HG02938 (cell line): Measurements from ENCODE around the gene NCKAP1.
A peak's percentile ranks its signal among the peaks of the same experiment; 100 is the strongest.

ENCODE experiments used
- ATAC-seq: cut with Tn5 transposase; IDR thresholded peaks from one replicate; pipeline ENCODE4 v1.9.1; 2021; ENCODE audit warnings: mild to moderate bottlenecking, moderate library complexity; ENCODE audit not compliant: unreplicated experiment

NCKAP1 gene

GRCh38 chr2:182951948-182952663 lies 86.2 kb downstream of the NCKAP1 start:
- peak; percentile 83 for ATAC-seq

DNA sequence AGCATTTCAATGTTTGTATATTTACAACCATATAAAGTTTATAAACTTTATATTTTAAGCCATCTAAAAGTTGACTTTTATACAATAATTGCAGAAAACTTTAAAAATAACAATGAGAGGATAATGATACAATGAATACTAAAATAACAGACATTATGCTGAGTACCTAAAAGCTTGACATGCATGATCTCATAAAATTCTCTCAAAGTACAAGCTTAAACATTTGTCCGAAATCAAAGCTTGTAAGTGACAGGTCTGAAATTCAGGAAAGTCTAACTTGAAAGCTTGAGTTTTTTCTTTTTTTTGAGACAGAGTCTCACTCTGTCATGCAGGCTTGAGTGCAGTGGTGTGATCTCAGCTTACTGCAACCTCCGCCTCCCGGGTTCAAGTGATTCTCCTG lies 87.7 kb downstream of the NCKAP1 start:
- ATAC-seq: no peak

- no peak for ATAC-seq
Observed at GRCh38 chr2:182949572-182950189, 88.6 kb downstream of the NCKAP1 start.

- no peak for ATAC-seq
Observed at GRCh38 chr2:182949052-182949451, 89.2 kb downstream of the NCKAP1 start.

- no peak for ATAC-seq
Observed at GRCh38 chr2:182946958-182947369, 91.3 kb downstream of the NCKAP1 start.

DNA sequence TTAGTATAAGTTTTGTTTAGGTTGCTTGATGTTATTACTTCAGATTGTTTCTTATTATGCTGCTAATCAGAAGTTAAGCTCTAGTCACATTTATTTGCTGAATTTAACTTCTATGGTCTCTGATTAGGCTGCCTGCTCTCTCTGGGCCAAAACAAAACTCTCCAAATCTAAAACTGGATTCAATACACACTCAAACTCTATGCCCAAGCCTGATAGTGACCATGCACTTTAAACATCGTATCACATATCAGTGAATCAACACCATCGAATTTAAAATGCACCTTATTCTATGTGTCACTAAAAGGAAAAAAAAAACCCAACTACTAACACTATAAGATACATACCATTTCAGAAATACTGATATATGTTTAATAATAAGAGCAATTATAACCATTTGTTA lies 94.9 kb downstream of the NCKAP1 start:
- ATAC-seq: no peak

- no peak for ATAC-seq
Observed at GRCh38 chr2:182942756-182943155, 95.5 kb downstream of the NCKAP1 start.

DNA sequence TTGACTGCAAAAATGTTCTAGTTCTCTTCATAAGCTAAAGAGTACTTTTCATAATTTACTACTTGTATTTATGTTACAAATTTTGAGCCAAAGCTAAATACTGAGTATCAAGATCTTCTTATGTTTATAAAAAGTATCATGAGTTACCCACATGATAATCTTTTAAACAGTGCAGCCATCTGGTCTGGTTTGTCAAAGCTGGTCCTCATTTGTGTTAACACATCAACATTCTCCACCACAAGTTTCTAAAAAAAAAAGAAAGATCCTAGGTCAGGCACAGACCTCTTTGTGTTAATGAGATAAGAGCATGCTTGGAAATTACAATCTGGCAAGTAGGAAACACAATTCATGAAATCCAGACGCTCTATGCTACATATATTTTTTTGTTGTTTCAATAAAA lies 96.3 kb downstream of the NCKAP1 start:
- no peak for ATAC-seq

- ATAC-seq: no peak
Observed at GRCh38 chr2:182941121-182941722, 97.0 kb downstream of the NCKAP1 start.

- ATAC-seq: no peak
Observed at GRCh38 chr2:182937870-182938269, 100.4 kb downstream of the NCKAP1 start.

DNA sequence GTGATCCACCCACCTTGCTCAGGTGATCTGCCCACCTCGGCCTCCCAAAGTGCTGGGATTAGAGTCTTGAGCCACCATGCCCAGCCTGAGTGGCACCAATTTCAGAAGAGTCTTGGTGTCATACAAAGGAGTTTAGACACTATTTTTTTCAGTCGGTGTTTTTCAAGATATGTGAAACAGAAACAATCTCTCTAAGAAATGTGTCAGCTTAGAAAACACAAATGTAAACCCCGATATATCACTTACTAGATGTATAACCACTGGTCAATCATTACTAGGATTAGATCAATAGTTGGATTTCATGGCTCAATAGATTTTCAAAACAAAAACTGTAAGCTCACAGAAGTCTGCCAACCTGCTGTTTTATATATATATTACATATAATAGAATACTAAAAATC lies 104.6 kb downstream of the NCKAP1 start:
- ATAC-seq: peak; percentile 87

- no peak for ATAC-seq
Observed at GRCh38 chr2:182929972-182930371, 108.3 kb downstream of the NCKAP1 start.

DNA sequence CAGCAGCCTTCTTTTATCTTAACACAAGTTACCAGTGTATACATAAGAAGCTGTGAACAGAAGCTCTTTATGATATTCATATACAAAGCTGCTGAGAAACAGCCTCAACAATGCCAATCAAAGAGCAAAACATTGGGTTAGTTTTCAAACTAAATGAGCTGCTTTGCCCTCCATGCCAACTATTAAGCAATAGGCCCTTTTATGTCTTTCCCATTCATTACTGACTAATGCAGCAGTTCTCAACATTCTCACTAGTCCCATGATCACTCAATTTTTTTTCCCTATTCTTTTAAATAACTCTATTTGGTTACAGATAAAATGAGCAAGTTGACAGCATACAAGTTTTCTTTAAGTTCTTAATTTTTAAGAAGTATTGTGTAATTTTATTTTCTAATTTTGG lies 114.0 kb downstream of the NCKAP1 start:
- ATAC-seq: no peak

- ATAC-seq: peak; percentile 60
Observed at GRCh38 chr2:182921234-182921633, 117.0 kb downstream of the NCKAP1 start.

DNA sequence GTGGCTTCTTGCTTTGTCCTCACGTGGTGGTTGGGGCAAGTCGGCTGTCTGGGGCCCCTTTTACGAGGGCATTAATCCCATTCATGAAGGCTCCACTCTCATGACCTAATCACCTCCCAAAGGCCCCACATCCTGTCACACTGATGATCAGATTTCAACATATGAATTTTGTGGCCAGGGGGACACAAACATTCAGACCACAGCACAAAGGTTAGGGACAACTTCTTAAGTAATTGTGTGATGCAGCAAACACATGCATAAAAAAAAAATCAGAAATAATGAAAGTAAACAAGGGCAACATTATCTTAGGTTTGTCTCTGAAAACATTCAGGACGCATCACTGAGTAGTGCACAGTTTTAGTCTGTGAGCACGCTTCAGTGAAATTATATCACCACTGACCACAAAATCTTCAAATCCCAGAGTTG lies 117.6 kb downstream of the NCKAP1 start:
- ATAC-seq: peak; percentile 80

DNA sequence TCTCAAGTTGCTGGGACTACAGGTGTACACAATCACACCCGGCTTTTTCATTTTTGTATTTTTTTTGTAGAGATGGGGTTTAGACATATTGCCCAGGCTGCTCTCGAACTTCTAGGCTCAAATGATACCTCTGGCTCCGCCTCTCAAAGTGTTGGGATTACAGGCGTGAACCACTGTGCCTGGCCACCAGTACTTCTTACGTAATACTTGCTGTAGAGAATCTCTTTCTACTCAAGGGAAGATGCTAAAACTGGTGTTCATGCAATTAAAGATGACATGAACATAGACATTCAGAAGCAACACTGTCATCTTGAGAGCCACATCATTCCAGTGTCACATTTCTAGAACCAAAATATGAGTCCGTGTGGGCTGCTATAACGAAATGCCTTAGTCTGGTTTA lies 118.2 kb downstream of the NCKAP1 start:
- no peak for ATAC-seq

- no peak for ATAC-seq
Observed at GRCh38 chr2:182918961-182919652, 119.2 kb downstream of the NCKAP1 start.

DNA sequence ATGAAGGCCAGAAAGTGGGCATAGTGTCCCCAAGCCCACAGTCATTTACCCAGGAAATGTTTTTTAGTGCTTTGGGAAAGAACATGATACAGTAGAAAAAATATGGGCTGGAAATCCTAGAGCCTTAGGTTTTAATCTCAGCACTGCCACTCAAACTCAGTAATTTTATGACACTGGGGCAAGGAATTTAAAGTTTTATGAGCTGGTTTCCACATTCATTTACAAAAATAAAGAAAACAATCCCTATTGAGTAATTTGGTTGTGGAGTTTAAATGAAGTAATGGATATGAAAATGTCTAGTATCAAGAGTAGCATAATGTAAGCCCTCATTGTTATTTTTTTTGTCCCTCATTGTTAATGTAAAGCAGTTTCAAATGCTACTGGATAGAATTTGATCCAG lies 120.3 kb downstream of the NCKAP1 start:
- ATAC-seq: no peak

- ATAC-seq: no peak
Observed at GRCh38 chr2:182916417-182916816, 121.8 kb downstream of the NCKAP1 start.

GRCh38 chr2:182915369-182916326 lies 122.6 kb downstream of the NCKAP1 start:
- no peak for ATAC-seq

DNA sequence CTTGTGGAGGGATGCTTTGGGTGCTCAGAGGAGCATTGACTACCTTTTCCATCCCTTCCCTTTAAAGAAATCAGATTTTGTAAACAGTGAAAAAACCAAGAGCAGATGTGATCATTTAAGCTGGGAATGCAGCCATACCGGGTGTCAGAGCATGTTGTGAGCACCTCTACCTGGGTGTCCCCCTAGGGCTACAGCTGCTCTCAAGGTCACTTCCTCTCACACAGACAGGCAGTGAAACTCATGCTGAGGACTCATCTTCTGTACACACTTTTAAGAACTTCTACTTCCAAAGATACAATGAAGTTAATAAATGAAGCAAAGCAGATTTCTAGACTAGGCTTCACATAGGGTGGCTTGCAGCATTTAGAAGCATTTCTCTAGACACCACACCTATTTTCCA lies 123.4 kb downstream of the NCKAP1 start:
- ATAC-seq: no peak
